ENCODE data around the gene AIP.

The AIP gene

GRCh38 chr11:67538823-67539505 is 56.1 kb downstream of the AIP start:
- no peak for DNase-seq

GRCh38 chr11:67539550-67539949 is 56.7 kb downstream of the AIP start:
- no peak for DNase-seq

Data from activated CD4-positive, alpha-beta T cell treated with anti-CD3 and anti-CD28 coated beads, Interleukin-2, amount 50 U/mL, for 1 hour (primary cell).